Loucy (cell line): Measurements from ENCODE around the gene BTNL3.

ENCODE experiments used
- H2AFZ ChIP-seq: fragments of 200-600 bp; sonication (generic); 2 replicates; pipeline ENCODE4 v1.6.0; 2016; ENCODE audit warnings: antibody characterized with exemption, mild to moderate bottlenecking, low read length, moderate library complexity
- H3F3A ChIP-seq: fragments of 200-600 bp; 2 replicates; pipeline ENCODE4 v1.6.0; 2016; ENCODE audit warnings: antibody characterized with exemption, low read depth, mild to moderate bottlenecking
- H3K27me3 ChIP-seq: fragments of 200-600 bp; sonication (generic); 2 replicates; pipeline ENCODE4 v1.6.1; 2014; ENCODE audit warnings: low read length, mild to moderate bottlenecking; ENCODE audit not compliant: insufficient read depth, poor library complexity, severe bottlenecking
- H3K36me3 ChIP-seq: fragments of 200-600 bp; sonication (generic); 2 replicates; pipeline ENCODE4 v1.6.1; 2016; ENCODE audit warnings: low read length; ENCODE audit not compliant: insufficient read depth
- H3K4me1 ChIP-seq: fragments of 200-600 bp; sonication (generic); 2 replicates; pipeline ENCODE4 v1.5.1; 2014; ENCODE audit warnings: low read length, mild to moderate bottlenecking; ENCODE audit not compliant: insufficient read depth, poor library complexity, severe bottlenecking
- H3K4me2 ChIP-seq: fragments of 200-600 bp; sonication (generic); 2 replicates; pipeline ENCODE4 v1.6.0; 2014; ENCODE audit warnings: antibody characterized with exemption, low read length, low read depth, mild to moderate bottlenecking; ENCODE audit not compliant: poor library complexity, severe bottlenecking
- H3K4me3 ChIP-seq: fragments of 200-600 bp; sonication (generic); 2 replicates; pipeline ENCODE4 v1.5.1; 2014; ENCODE audit warnings: low read length, mild to moderate bottlenecking, mixed read lengths; ENCODE audit not compliant: poor library complexity, severe bottlenecking
- H3K79me2 ChIP-seq: fragments of 200-600 bp; sonication (generic); 2 replicates; pipeline ENCODE4 v1.6.1; 2014; ENCODE audit warnings: low read length; ENCODE audit not compliant: insufficient read depth
- H3K9ac ChIP-seq: fragments of 200-600 bp; sonication (generic); 2 replicates; pipeline ENCODE4 v1.6.0; 2014; ENCODE audit warnings: mild to moderate bottlenecking, low read depth, low read length, moderate library complexity; ENCODE audit not compliant: poor library complexity, severe bottlenecking
- H3K9me2 ChIP-seq: fragments of 200-600 bp; sonication (generic); replicated peaks from 2 replicates; pipeline ENCODE4 v1.6.1; 2016; ENCODE audit warnings: low read depth, low read length, mixed read lengths
- H3K9me3 ChIP-seq: fragments of 200-600 bp; sonication (generic); 2 replicates; pipeline ENCODE4 v1.6.1; 2014; ENCODE audit warnings: mild to moderate bottlenecking, antibody characterized with exemption, low read length, low read depth; ENCODE audit not compliant: insufficient read depth
- H4K20me1 ChIP-seq: fragments of 200-600 bp; sonication (generic); 2 replicates; pipeline ENCODE4 v1.6.0; 2014; ENCODE audit warnings: antibody characterized with exemption, low read length, mild to moderate bottlenecking; ENCODE audit not compliant: insufficient read depth, poor library complexity, severe bottlenecking
- CTCF ChIP-seq: fragments of 200-600 bp; sonication (generic); conservative IDR thresholded peaks from 2 replicates; pipeline ENCODE4 v1.5.1; 2014; ENCODE audit warnings: mild to moderate bottlenecking, antibody characterized with exemption, low read length
- EZH2phosphoT487 ChIP-seq: fragments of 200-600 bp; IDR thresholded peaks from 2 replicates; pipeline ENCODE4 v1.6.1; 2018; ENCODE audit warnings: antibody characterized with exemption, mild to moderate bottlenecking, moderate library complexity, borderline replicate concordance

Gene BTNL3

GRCh38 chr5:180960209-180960608 is 28.4 kb upstream of the BTNL3 start:
- no peaks in the 10 kb centered on the region for H4K20me1 ChIP-seq
- H2AFZ ChIP-seq, result 0 out of 2 replicates have a peak overlapping the region, but pooled peaks have one; percentile 41
- H3K36me3 ChIP-seq, result no peaks in the 10 kb centered on the region
- TF ChIP-seq CTCF, result no peak
- no peak for TF ChIP-seq EZH2phosphoT487
- no peaks in the 10 kb centered on the region for H3K9me2 ChIP-seq
- no peaks in the 10 kb centered on the region for H3F3A ChIP-seq
- peak overlapping the region; percentile 75 for H3K9ac ChIP-seq
- H3K79me2 ChIP-seq, result no peaks in the 10 kb centered on the region
- H3K4me3 ChIP-seq, result peak overlapping the region; percentile 60
- no peaks in the 10 kb centered on the region for H3K27me3 ChIP-seq
- peaks cover 22% of the 10 kb centered on the region for H3K4me1 ChIP-seq
- H3K4me2 ChIP-seq, result peak overlapping the region; percentile 80
- H3K9me3 ChIP-seq, result no peaks in the 10 kb centered on the region

- H3K4me2 ChIP-seq, result no peak overlapping the region
- H3K9ac ChIP-seq, result no peak overlapping the region
- H4K20me1 ChIP-seq, result no peaks in the 10 kb centered on the region
- no peaks in the 10 kb centered on the region for H3F3A ChIP-seq
- H3K4me1 ChIP-seq, result peaks cover 2% of the 10 kb centered on the region
- H3K9me3 ChIP-seq, result no peaks in the 10 kb centered on the region
- no peaks in the 10 kb centered on the region for H3K79me2 ChIP-seq
- H3K27me3 ChIP-seq, result no peaks in the 10 kb centered on the region
- TF ChIP-seq CTCF (no peak), EZH2phosphoT487 (no peak)
- H3K4me3 ChIP-seq, result no peak overlapping the region
- H3K9me2 ChIP-seq, result no peaks in the 10 kb centered on the region
- H3K36me3 ChIP-seq, result no peaks in the 10 kb centered on the region
- no peak overlapping the region for H2AFZ ChIP-seq
These were observed 19.2 kb upstream of the BTNL3 start for GRCh38 chr5:180969406-180969805.

- Histone ChIP-seq H3K9ac (no peak overlapping the region), H3K9me3 (no peaks in the 10 kb centered on the region), H3K4me3 (no peak overlapping the region), H3K4me2 (no peak overlapping the region), H3K36me3 (no peaks in the 10 kb centered on the region), H4K20me1 (no peaks in the 10 kb centered on the region), H3K4me1 (peaks cover 12% of the 10 kb centered on the region), H3K27me3 (no peaks in the 10 kb centered on the region), H3F3A (no peaks in the 10 kb centered on the region), H3K9me2 (no peaks in the 10 kb centered on the region), H2AFZ (no peak overlapping the region), H3K79me2 (no peaks in the 10 kb centered on the region)
- TF ChIP-seq CTCF (no peak), EZH2phosphoT487 (no peak)
These were observed 18.3 kb upstream of the BTNL3 start for GRCh38 chr5:180970336-180970735.
